ENCODE measurements around the gene SH3BP4.

The SH3BP4 gene

GRCh38 chr2:234991290-234991689 is 39.5 kb downstream of the SH3BP4 start:
- Histone ChIP-seq H3K4me1 (ENCODE audit: low read length) (0 out of 2 replicates have a peak, but pooled peaks cover 3% of the 10 kb centered on the region), H3K27ac (ENCODE audit: low read length) (no peak overlapping the region), H2AFZ (ENCODE audit: low read depth, low read length) (no peak overlapping the region), H3K4me2 (ENCODE audit: low read length) (no peak overlapping the region), H3K79me2 (ENCODE audit: low read length) (no peaks in the 10 kb centered on the region), H3K27me3 (ENCODE audit: low read depth, low read length) (no peaks in the 10 kb centered on the region), H3K36me3 (replicated peaks; ENCODE audit: low read depth, low read length) (no peaks in the 10 kb centered on the region), H3K9ac (ENCODE audit: low read length) (no peak overlapping the region), H4K20me1 (ENCODE audit: insufficient read depth, low read length) (no peaks in the 10 kb centered on the region), H3K9me3 (ENCODE audit: insufficient read depth, low read length) (no peaks in the 10 kb centered on the region), H3K4me3 (ENCODE audit: low read length) (no peak overlapping the region)
- TF ChIP-seq EZH2phosphoT487 (IDR thresholded peaks at IDR 0.05; ENCODE audit: low read depth) (no peak), CTCF (IDR thresholded peaks at IDR 0.05; ENCODE audit: low read depth, low read length) (no peak)

GRCh38 chr2:234991793-234992192 is 40.0 kb downstream of the SH3BP4 start:
- Histone ChIP-seq H2AFZ (ENCODE audit: low read depth, low read length) (no peak overlapping the region), H3K4me3 (ENCODE audit: low read length) (no peak overlapping the region), H4K20me1 (ENCODE audit: insufficient read depth, low read length) (no peaks in the 10 kb centered on the region), H3K9me3 (ENCODE audit: insufficient read depth, low read length) (no peaks in the 10 kb centered on the region), H3K36me3 (replicated peaks; ENCODE audit: low read depth, low read length) (no peaks in the 10 kb centered on the region), H3K9ac (ENCODE audit: low read length) (no peak overlapping the region), H3K27me3 (ENCODE audit: low read depth, low read length) (no peaks in the 10 kb centered on the region), H3K4me1 (ENCODE audit: low read length) (0 out of 2 replicates have a peak, but pooled peaks cover 3% of the 10 kb centered on the region), H3K79me2 (ENCODE audit: low read length) (no peaks in the 10 kb centered on the region), H3K27ac (ENCODE audit: low read length) (no peak overlapping the region), H3K4me2 (ENCODE audit: low read length) (no peak overlapping the region)
- TF ChIP-seq CTCF (IDR thresholded peaks at IDR 0.05; ENCODE audit: low read depth, low read length) (no peak), EZH2phosphoT487 (IDR thresholded peaks at IDR 0.05; ENCODE audit: low read depth) (no peak)

- Histone ChIP-seq H3K27ac (ENCODE audit: low read length) (no peak overlapping the region), H3K9me3 (ENCODE audit: insufficient read depth, low read length) (no peaks in the 10 kb centered on the region), H3K4me1 (ENCODE audit: low read length) (0 out of 2 replicates have a peak, but pooled peaks cover 3% of the 10 kb centered on the region), H3K27me3 (ENCODE audit: low read depth, low read length) (no peaks in the 10 kb centered on the region), H3K79me2 (ENCODE audit: low read length) (no peaks in the 10 kb centered on the region), H3K9ac (ENCODE audit: low read length) (no peak overlapping the region), H3K36me3 (replicated peaks; ENCODE audit: low read depth, low read length) (no peaks in the 10 kb centered on the region), H3K4me2 (ENCODE audit: low read length) (no peak overlapping the region), H4K20me1 (ENCODE audit: insufficient read depth, low read length) (no peaks in the 10 kb centered on the region), H2AFZ (ENCODE audit: low read depth, low read length) (no peak overlapping the region), H3K4me3 (ENCODE audit: low read length) (no peak overlapping the region)
- no peak for TF ChIP-seq EZH2phosphoT487 (IDR thresholded peaks at IDR 0.05; ENCODE audit: low read depth)
- TF ChIP-seq CTCF (IDR thresholded peaks at IDR 0.05; ENCODE audit: low read depth, low read length), result no peak
Measured at GRCh38 chr2:234992196-234992595, 40.4 kb downstream of the SH3BP4 start.

- Histone ChIP-seq H3K4me1 (ENCODE audit: low read length) (0 out of 2 replicates have a peak, but pooled peaks cover 3% of the 10 kb centered on the region), H2AFZ (ENCODE audit: low read depth, low read length) (no peak overlapping the region), H3K4me2 (ENCODE audit: low read length) (no peak overlapping the region), H3K36me3 (replicated peaks; ENCODE audit: low read depth, low read length) (no peaks in the 10 kb centered on the region), H3K9ac (ENCODE audit: low read length) (no peak overlapping the region), H3K9me3 (ENCODE audit: insufficient read depth, low read length) (no peaks in the 10 kb centered on the region), H3K27ac (ENCODE audit: low read length) (no peak overlapping the region), H3K79me2 (ENCODE audit: low read length) (no peaks in the 10 kb centered on the region), H4K20me1 (ENCODE audit: insufficient read depth, low read length) (no peaks in the 10 kb centered on the region), H3K4me3 (ENCODE audit: low read length) (no peak overlapping the region), H3K27me3 (ENCODE audit: low read depth, low read length) (no peaks in the 10 kb centered on the region)
- no peak for TF ChIP-seq CTCF (IDR thresholded peaks at IDR 0.05; ENCODE audit: low read depth, low read length)
- TF ChIP-seq EZH2phosphoT487 (IDR thresholded peaks at IDR 0.05; ENCODE audit: low read depth), result no peak
Measured at GRCh38 chr2:234992624-234993349, 41.0 kb downstream of the SH3BP4 start.
